IMR-90 (cell line): ENCODE results near the gene SH3RF2. TPM values are rescaled to one million over a fixed set of nuclear protein-coding genes. Genes with fewer than 3 reads are reported as not detected.

ENCODE experiments used
- ATAC-seq: fragments of 200-7000 bp; cut with Tn5 transposase; 2 replicates; pipeline ENCODE4 v1.9.1; 2020; ENCODE audit warnings: low read depth, mild to moderate bottlenecking, moderate library complexity
- BruUV-seq: library from RNA; stranded (reverse); fragments of 400-500 nt; replicated peaks from 2 replicates; lab custom pipeline; 2021; lab: Mats Ljungman, UMichigan
- CTCF ChIA-PET: fragments of 300-600 bp; formaldehyde crosslinking; extraction: SDS; loops from one replicate; lab custom pipeline; 2021; ENCODE audit warnings: antibody characterized with exemption; lab: Yijun Ruan, JAX
- POLR2A ChIA-PET: fragments of 300-600 bp; sonication (Branson Sonifier 250); formaldehyde crosslinking; loops from one replicate; lab custom pipeline; 2022; ENCODE audit warnings: antibody characterized with exemption; ENCODE audit not compliant: unreplicated experiment; lab: Charles Lee
- DNase-seq: peaks from one replicate; pipeline ENCODE4 v3.0.0; 2013
- H2AFZ ChIP-seq: replicated peaks from 2 replicates; pipeline ENCODE3; 2013; ENCODE audit warnings: low read length, mild to moderate bottlenecking; ENCODE audit not compliant: poor library complexity
- H2AK5ac ChIP-seq: 2 replicates; pipeline ENCODE4 v1.6.1; 2013; ENCODE audit warnings: low read depth, low read length, inconsistent platforms
- H2AK9ac ChIP-seq: replicated peaks from 2 replicates; pipeline ENCODE3; 2013; ENCODE audit warnings: mild to moderate bottlenecking, low read depth, low read length, moderate library complexity; ENCODE audit not compliant: poor library complexity
- H2BK120ac ChIP-seq: 2 replicates; pipeline ENCODE4 v1.6.1; 2013; ENCODE audit warnings: low read depth, low read length, inconsistent platforms
- H2BK15ac ChIP-seq: 3 replicates; pipeline ENCODE4 v1.6.1; 2013; ENCODE audit warnings: low read depth, low read length, inconsistent platforms
- H2BK20ac ChIP-seq: 2 replicates; pipeline ENCODE4 v1.6.1; 2013; ENCODE audit warnings: low read depth, mild to moderate bottlenecking, inconsistent platforms, low read length, moderate library complexity
- H2BK5ac ChIP-seq: 2 replicates; pipeline ENCODE4 v1.6.1; 2013; ENCODE audit warnings: mild to moderate bottlenecking, low read depth, low read length, inconsistent platforms; ENCODE audit not compliant: poor library complexity, severe bottlenecking
- H3K14ac ChIP-seq: replicated peaks from 2 replicates; pipeline ENCODE4 v1.6.1; 2013; ENCODE audit warnings: low read depth, low read length, inconsistent platforms
- H3K18ac ChIP-seq: 2 replicates; pipeline ENCODE4 v1.6.1; 2013; ENCODE audit warnings: low read depth, low read length, control low read depth
- H3K23ac ChIP-seq: 2 replicates; pipeline ENCODE4 v1.6.1; 2013; ENCODE audit warnings: low read depth, low read length, inconsistent platforms
- H3K27ac ChIP-seq: 2 replicates; pipeline ENCODE4 v1.5.1; 2013; ENCODE audit warnings: mild to moderate bottlenecking, control low read depth, low read length; ENCODE audit not compliant: insufficient read depth
- H3K27me3 ChIP-seq: 2 replicates; pipeline ENCODE4 v1.6.1; 2013; ENCODE audit warnings: low read length; ENCODE audit not compliant: control insufficient read depth, insufficient read depth
- H3K36me3 ChIP-seq: 2 replicates; pipeline ENCODE4 v1.6.1; 2013; ENCODE audit warnings: low read length, mixed read lengths; ENCODE audit not compliant: control insufficient read depth, insufficient read depth
- H3K4ac ChIP-seq: 2 replicates; pipeline ENCODE4 v1.6.1; 2013; ENCODE audit warnings: low read depth, low read length, inconsistent platforms
- H3K4me1 ChIP-seq: 2 replicates; pipeline ENCODE4 v1.6.1; 2013; ENCODE audit warnings: low read length, mixed read lengths; ENCODE audit not compliant: control insufficient read depth, insufficient read depth
- H3K4me2 ChIP-seq: 2 replicates; pipeline ENCODE4 v1.6.1; 2013; ENCODE audit warnings: low read depth, mild to moderate bottlenecking, control low read depth, low read length, moderate library complexity
- H3K4me3 ChIP-seq: 2 replicates; pipeline ENCODE4 v1.5.1; 2013; ENCODE audit warnings: low read depth, mild to moderate bottlenecking, control low read depth, low read length, moderate library complexity; ENCODE audit not compliant: insufficient read depth
- H3K56ac ChIP-seq: 2 replicates; pipeline ENCODE4 v1.6.1; 2013; ENCODE audit warnings: low read length, inconsistent platforms; ENCODE audit not compliant: insufficient read depth; ENCODE audit errors: extremely low read depth
- H3K79me1 ChIP-seq, 2 experiments: 2 replicates each; pipeline ENCODE4 v1.6.1; 2013; ENCODE audit warnings: low read length in 2 of 2, inconsistent platforms in 1 of 2, low read depth in 1 of 2
- H3K9ac ChIP-seq: 2 replicates; pipeline ENCODE4 v1.6.1; 2013; ENCODE audit warnings: low read depth, low read length, control low read depth
- H3K9me1 ChIP-seq: 2 replicates; pipeline ENCODE4 v1.6.1; 2013; ENCODE audit warnings: low read length, inconsistent platforms; ENCODE audit not compliant: insufficient read depth
- H3K9me3 ChIP-seq: 2 replicates; pipeline ENCODE4 v1.6.1; 2013; ENCODE audit warnings: low read length; ENCODE audit not compliant: control insufficient read depth, insufficient read depth
- H4K20me1 ChIP-seq: 2 replicates; pipeline ENCODE4 v1.6.1; 2013; ENCODE audit warnings: low read length, inconsistent platforms; ENCODE audit not compliant: insufficient read depth
- H4K5ac ChIP-seq: 2 replicates; pipeline ENCODE4 v1.6.1; 2013; ENCODE audit warnings: mild to moderate bottlenecking, low read depth, low read length, control low read depth
- H4K8ac ChIP-seq, 2 experiments: 2 replicates each; pipeline ENCODE4 v1.6.1; 2013; ENCODE audit warnings: low read depth in 2 of 2, low read length in 2 of 2, control low read depth in 1 of 2, inconsistent platforms in 1 of 2
- H4K91ac ChIP-seq: 2 replicates; pipeline ENCODE4 v1.6.1; 2013; ENCODE audit warnings: low read depth, low read length, inconsistent platforms; ENCODE audit not compliant: insufficient read depth
- BHLHE40 ChIP-seq: fragments of 150-350 bp; IDR thresholded peaks from 2 replicates; pipeline ENCODE4 v1.6.1; 2016; ENCODE audit warnings: mild to moderate bottlenecking, low read depth, low read length
- CEBPB ChIP-seq: IDR thresholded peaks from 2 replicates; pipeline ENCODE4 v1.6.1; 2012; ENCODE audit warnings: low read depth, low read length, improper control_type of control experiment
- CHD1 ChIP-seq: IDR thresholded peaks from 2 replicates; pipeline ENCODE4 v1.6.1; 2012; ENCODE audit warnings: low read depth, low read length, improper control_type of control experiment
- CTCF ChIP-seq: conservative IDR thresholded peaks from 2 replicates; pipeline ENCODE4 v1.5.1; 2012; ENCODE audit warnings: mild to moderate bottlenecking, low read depth, low read length, improper control_type of control experiment
- FOS ChIP-seq: fragments of 150-350 bp; IDR thresholded peaks from 2 replicates; pipeline ENCODE4 v1.6.1; 2016; ENCODE audit warnings: low read depth, low read length
- MAFK ChIP-seq: IDR thresholded peaks from 2 replicates; pipeline ENCODE4 v1.6.1; 2012; ENCODE audit warnings: low read depth, low read length, improper control_type of control experiment
- MAZ ChIP-seq: IDR thresholded peaks from 2 replicates; pipeline ENCODE4 v1.6.1; 2012; ENCODE audit warnings: low read depth, mild to moderate bottlenecking, low read length, improper control_type of control experiment, moderate library complexity, borderline replicate concordance
- MXI1 ChIP-seq: IDR thresholded peaks from 2 replicates; pipeline ENCODE4 v1.6.1; 2012; ENCODE audit warnings: low read depth, mild to moderate bottlenecking, low read length, moderate library complexity, borderline replicate concordance
- POLR2A ChIP-seq: IDR thresholded peaks from 2 replicates; pipeline ENCODE4 v1.6.1; 2012; ENCODE audit warnings: mild to moderate bottlenecking, low read depth, low read length
- RAD21 ChIP-seq: IDR thresholded peaks from 2 replicates; pipeline ENCODE4 v1.6.1; 2012; ENCODE audit warnings: low read length, improper control_type of control experiment
- RCOR1 ChIP-seq: IDR thresholded peaks from 2 replicates; pipeline ENCODE4 v1.6.1; 2012; ENCODE audit warnings: mild to moderate bottlenecking, low read length, improper control_type of control experiment; ENCODE audit not compliant: insufficient replicate concordance
- RFX5 ChIP-seq: IDR thresholded peaks from 2 replicates; pipeline ENCODE4 v1.8.0; 2012; ENCODE audit warnings: low read depth, mild to moderate bottlenecking, low read length, moderate library complexity
- SMC3 ChIP-seq: fragments of 150-350 bp; IDR thresholded peaks from 2 replicates; pipeline ENCODE4 v1.6.1; 2016; ENCODE audit warnings: low read depth, mild to moderate bottlenecking, antibody characterized with exemption, low read length, moderate library complexity
- WGBS, 2 experiments: methylation state at CpG; one replicate each; pipeline versions ENCODE4 v1.1.5 to v1.1.7; 2013; ENCODE audit warnings: missing lambda C conversion rate in 2 of 2; ENCODE audit not compliant: insufficient read length in 1 of 2; ENCODE audit errors: extremely low coverage in 2 of 2; 5-methylcytosine and 5-hydroxymethylcytosine counted together
- dilution Hi-C: fragments of 300-500 bp; cut with HindIII; formaldehyde crosslinking; loops from one replicate; pipeline ENCODE4 v1.14.3; 2018; ENCODE audit warnings: low sequenced_read_pairs; ENCODE audit not compliant: unreplicated experiment
- in situ Hi-C: fragments of 300-500 bp; cut with MboI; formaldehyde crosslinking; loops from 3 replicates; pipeline ENCODE4 v1.14.3; 2019; ENCODE audit warnings: low sequenced_read_pairs, inconsistent platforms, mixed read lengths
- intact Hi-C: fragments of 100-400 bp; cut with micrococcal nuclease; formaldehyde crosslinking; loops from 2 replicates; pipeline ENCODE4 v1.10.0; 2022
- polyA plus RNA-seq, 3 experiments: library from polyadenylated mRNA; depleted of rRNA; stranded (reverse); fragments of >200 nt; gene quantifications; 2 replicates each; pipeline ENCODE4 v1.2.3, GENCODE V29; 2012; ENCODE audit warnings: low replicate concordance in 1 of 3
- total RNA-seq: library from RNA; depleted of rRNA; stranded (reverse); fragments of >200 nt; gene quantifications from 2 replicates; pipeline ENCODE4 v1.2.3, GENCODE V29; 2012
- TF ChIP-seq, protein P1 (sequence below): fragments of 150-350 bp; IDR thresholded peaks from 2 replicates; pipeline ENCODE4 v1.6.1; 2016; ENCODE audit warnings: low read depth, mild to moderate bottlenecking, low read length, moderate library complexity, borderline replicate concordance
- TF ChIP-seq, protein P2 (sequence below): fragments of 150-350 bp; IDR thresholded peaks from 2 replicates; pipeline ENCODE4 v1.6.1; 2017; ENCODE audit warnings: mild to moderate bottlenecking, antibody characterized with exemption, low read length, low read depth

SH3RF2 gene
- total and polyA plus RNA-seq, 2 of the 4 experiments (the other 2 are of a cell fraction): 1.3 to 1.7 TPM

- Histone ChIP-seq H3K36me3 (no peaks in the 10 kb centered on the region), H3K27ac (no peak overlapping the region), H4K5ac (no peak overlapping the region), H2BK120ac (no peak overlapping the region), H3K9ac (no peak overlapping the region), H3K4me1 (peaks cover 3% of the 10 kb centered on the region; the same call in 1 of the 2 replicates), H2BK15ac (no peak overlapping the region), H2BK20ac (no peak overlapping the region), H3K4me3 (no peak overlapping the region), H2BK5ac (no peak overlapping the region), H3K4me2 (no peak overlapping the region), H3K4ac (no peak overlapping the region), H3K79me1 (no peaks in the 10 kb centered on the region), H4K8ac (no peak overlapping the region), H2AFZ (no peak overlapping the region), H2AK5ac (no peak overlapping the region), H2AK9ac (no peak overlapping the region), H3K18ac (no peak overlapping the region), H4K91ac (no peak overlapping the region), H3K23ac (no peak overlapping the region), H3K56ac (no peak overlapping the region), H3K27me3 (peaks cover 4% of the 10 kb centered on the region), H3K14ac (no peak overlapping the region), H3K9me1 (0 out of 2 replicates have a peak, but pooled peaks cover 3% of the 10 kb centered on the region), H3K9me3 (no peaks in the 10 kb centered on the region), H4K20me1 (no peaks in the 10 kb centered on the region)
- ChIA-PET CTCF (interaction anchor here (0.5 to 1.6 kb wide), 2 partner anchors 9 to 432 kb away, joined by 3 to 4 read pairs; no protein-coding TSS in a partner anchor), POLR2A (no interaction called here)
- intact Hi-C loops: no loop called here
- dilution Hi-C loops: no loop called here
- ATAC-seq (no peak), DNase-seq (no peak)
- no peak for TF ChIP-seq CHD1
- no peak for TF ChIP-seq RCOR1
- no peak for TF ChIP-seq MXI1
- no peak for TF ChIP-seq MAFK
- no peak for TF ChIP-seq FOS
- no peak for TF ChIP-seq RFX5
- TF ChIP-seq CEBPB: no peak
- TF ChIP-seq MAZ: no peak
- no peak for TF ChIP-seq POLR2A
- no peak for TF ChIP-seq RAD21
- no peak for TF ChIP-seq CTCF
- TF ChIP-seq BHLHE40: no peak
- no peak for TF ChIP-seq SMC3
- TF ChIP-seq, protein P1, sequence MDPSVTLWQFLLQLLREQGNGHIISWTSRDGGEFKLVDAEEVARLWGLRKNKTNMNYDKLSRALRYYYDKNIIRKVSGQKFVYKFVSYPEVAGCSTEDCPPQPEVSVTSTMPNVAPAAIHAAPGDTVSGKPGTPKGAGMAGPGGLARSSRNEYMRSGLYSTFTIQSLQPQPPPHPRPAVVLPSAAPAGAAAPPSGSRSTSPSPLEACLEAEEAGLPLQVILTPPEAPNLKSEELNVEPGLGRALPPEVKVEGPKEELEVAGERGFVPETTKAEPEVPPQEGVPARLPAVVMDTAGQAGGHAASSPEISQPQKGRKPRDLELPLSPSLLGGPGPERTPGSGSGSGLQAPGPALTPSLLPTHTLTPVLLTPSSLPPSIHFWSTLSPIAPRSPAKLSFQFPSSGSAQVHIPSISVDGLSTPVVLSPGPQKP: no peak
- TF ChIP-seq, protein P2, sequence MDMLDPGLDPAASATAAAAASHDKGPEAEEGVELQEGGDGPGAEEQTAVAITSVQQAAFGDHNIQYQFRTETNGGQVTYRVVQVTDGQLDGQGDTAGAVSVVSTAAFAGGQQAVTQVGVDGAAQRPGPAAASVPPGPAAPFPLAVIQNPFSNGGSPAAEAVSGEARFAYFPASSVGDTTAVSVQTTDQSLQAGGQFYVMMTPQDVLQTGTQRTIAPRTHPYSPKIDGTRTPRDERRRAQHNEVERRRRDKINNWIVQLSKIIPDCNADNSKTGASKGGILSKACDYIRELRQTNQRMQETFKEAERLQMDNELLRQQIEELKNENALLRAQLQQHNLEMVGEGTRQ: no peak
- in situ Hi-C loops: no loop called here
- no CpG with 5 or more reads among the region's 2 CpGs for WGBS, 2 experiments
- BruUV-seq: no TSS peak
Observed at GRCh38 chr5:145983446-145983845, 47.1 kb downstream of the SH3RF2 start.
